Suprapubic skin (tissue), 3 donors: ENCODE results near the gene ZDHHC11B.

Experiments used
- POLR2AphosphoS5 ChIP-seq, 3 donors: sonication (generic); formaldehyde crosslinking; IDR thresholded peaks; one replicate each; pipeline ENCODE4 v1.6.1; 2017; ENCODE audit warnings: antibody characterized with exemption in 3 of 3
- TF ChIP-seq, protein P1 (sequence below), 2 donors: fragments of 200-600 bp in 1 of 2; fragments of 450-650 bp in 1 of 2; sonication (generic) in 1 of 2; IDR thresholded peaks; one replicate each; pipeline ENCODE4 v1.5.1; 2016 to 2019; ENCODE audit warnings: antibody characterized with exemption in 2 of 2, mild to moderate bottlenecking in 1 of 2, moderate library complexity in 1 of 2

GRCh38 chr5:773517-774264 lies 10.8 kb downstream of the ZDHHC11B start:
- TF ChIP-seq POLR2AphosphoS5 (IDR thresholded peaks at IDR 0.05) = no peak
- TF ChIP-seq, protein P1, sequence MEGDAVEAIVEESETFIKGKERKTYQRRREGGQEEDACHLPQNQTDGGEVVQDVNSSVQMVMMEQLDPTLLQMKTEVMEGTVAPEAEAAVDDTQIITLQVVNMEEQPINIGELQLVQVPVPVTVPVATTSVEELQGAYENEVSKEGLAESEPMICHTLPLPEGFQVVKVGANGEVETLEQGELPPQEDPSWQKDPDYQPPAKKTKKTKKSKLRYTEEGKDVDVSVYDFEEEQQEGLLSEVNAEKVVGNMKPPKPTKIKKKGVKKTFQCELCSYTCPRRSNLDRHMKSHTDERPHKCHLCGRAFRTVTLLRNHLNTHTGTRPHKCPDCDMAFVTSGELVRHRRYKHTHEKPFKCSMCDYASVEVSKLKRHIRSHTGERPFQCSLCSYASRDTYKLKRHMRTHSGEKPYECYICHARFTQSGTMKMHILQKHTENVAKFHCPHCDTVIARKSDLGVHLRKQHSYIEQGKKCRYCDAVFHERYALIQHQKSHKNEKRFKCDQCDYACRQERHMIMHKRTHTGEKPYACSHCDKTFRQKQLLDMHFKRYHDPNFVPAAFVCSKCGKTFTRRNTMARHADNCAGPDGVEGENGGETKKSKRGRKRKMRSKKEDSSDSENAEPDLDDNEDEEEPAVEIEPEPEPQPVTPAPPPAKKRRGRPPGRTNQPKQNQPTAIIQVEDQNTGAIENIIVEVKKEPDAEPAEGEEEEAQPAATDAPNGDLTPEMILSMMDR (IDR thresholded peaks at IDR 0.05) = no peak
